Vagina (tissue), 2 donors: ENCODE measurements around the gene TEKT3. TPM values are rescaled to one million over a fixed set of nuclear protein-coding genes. Genes with fewer than 3 reads are reported as not detected.

Source experiments
- DNase-seq, 2 donors: peaks; one replicate each; pipeline ENCODE4 v3.0.0-alpha.2; 2017; ENCODE audit errors: extremely low spot score in 2 of 2
- H3K27ac ChIP-seq: fragments of 200-600 bp; sonication (generic); one replicate; pipeline ENCODE4 v1.5.1; 2019
- H3K27me3 ChIP-seq: fragments of 200-600 bp; sonication (generic); one replicate; pipeline ENCODE4 v1.5.1; 2019
- H3K36me3 ChIP-seq, 2 donors: fragments of 200-600 bp; sonication (generic); one replicate each; pipeline ENCODE4 v1.5.1; 2017 to 2019
- H3K4me1 ChIP-seq: fragments of 200-600 bp; sonication (generic); one replicate; pipeline ENCODE4 v1.5.1; 2019
- H3K4me3 ChIP-seq, 2 donors: fragments of 200-600 bp; sonication (generic); 1 replicate in 1 of 2; 2 replicates in 1 of 2; pipeline ENCODE4 v1.5.1; 2016 to 2019
- H3K9me3 ChIP-seq: fragments of 200-600 bp; sonication (generic); one replicate; pipeline ENCODE4 v1.5.1; 2019
- CTCF ChIP-seq, 3 experiments: fragments of 450-650 bp in 2 of 3; fragments of 200-600 bp in 1 of 3; sonication (generic) in 1 of 3; IDR thresholded peaks; one replicate each; pipeline ENCODE4 v1.5.1; 2017 to 2019; ENCODE audit warnings: antibody characterized with exemption in 3 of 3, mild to moderate bottlenecking in 2 of 3, moderate library complexity in 2 of 3
- POLR2A ChIP-seq, 2 donors: fragments of 450-650 bp; IDR thresholded peaks; one replicate each; pipeline ENCODE4 v1.6.1; 2017; ENCODE audit warnings: antibody characterized with exemption in 2 of 2, mild to moderate bottlenecking in 2 of 2, moderate library complexity in 2 of 2
- POLR2AphosphoS5 ChIP-seq, 2 donors: sonication (generic); formaldehyde crosslinking; IDR thresholded peaks; one replicate each; pipeline ENCODE4 v1.9.0; 2017; ENCODE audit warnings: antibody characterized with exemption in 2 of 2, mild to moderate bottlenecking in 2 of 2, low read depth in 1 of 2; ENCODE audit not compliant: insufficient read depth in 1 of 2
- intact Hi-C: fragments of 100-400 bp; cut with DNase I; formaldehyde crosslinking; loops from one replicate; pipeline ENCODE4 v1.15.1; 2023
- total RNA-seq: library from RNA; depleted of rRNA; stranded (reverse); fragments of >200 nt; gene quantifications from one replicate; pipeline ENCODE4 v1.2.3, GENCODE V29; 2016

Gene TEKT3
- total RNA-seq, 1 donor from 2014 or later = not detected

GRCh38 chr17:15267996-15268395 lies 73.4 kb downstream of the TEKT3 start:
- Histone ChIP-seq H3K4me3 (no peak overlapping the region), H3K4me1 (peaks cover 23% of the 10 kb centered on the region), H3K9me3 (no peaks in the 10 kb centered on the region), H3K27me3 (no peaks in the 10 kb centered on the region), H3K27ac (no peak overlapping the region), H3K36me3 (no peaks in the 10 kb centered on the region)
- DNase-seq = no peak
- intact Hi-C loops = loop anchor here (10.0 kb wide), 1 partner anchor 137 kb away; no protein-coding TSS in a partner anchor
- no peak for TF ChIP-seq POLR2AphosphoS5 (IDR thresholded peaks at IDR 0.05; ENCODE audit: insufficient read depth in 1 of 2, low read depth in 1 of 2)
- no peak for TF ChIP-seq CTCF (IDR thresholded peaks at IDR 0.05)
- no peak for TF ChIP-seq POLR2A (IDR thresholded peaks at IDR 0.05)

GRCh38 chr17:15266325-15267125 lies 74.9 kb downstream of the TEKT3 start:
- intact Hi-C loops = loop anchor here (10.0 kb wide), 1 partner anchor 138 kb away; no protein-coding TSS in a partner anchor
- no peak for TF ChIP-seq CTCF (IDR thresholded peaks at IDR 0.05)
- TF ChIP-seq POLR2A (IDR thresholded peaks at IDR 0.05) = no peak
- no peak for TF ChIP-seq POLR2AphosphoS5 (IDR thresholded peaks at IDR 0.05; ENCODE audit: insufficient read depth in 1 of 2, low read depth in 1 of 2)
- H3K27ac ChIP-seq = no peak overlapping the region
- H3K27me3 ChIP-seq = no peaks in the 10 kb centered on the region
- peaks cover 16% of the 10 kb centered on the region for H3K4me1 ChIP-seq
- H3K9me3 ChIP-seq = no peaks in the 10 kb centered on the region
- H3K36me3 ChIP-seq = no peaks in the 10 kb centered on the region
- no peak overlapping the region for H3K4me3 ChIP-seq
- peak in 1 of 2 donors; percentile 85 for DNase-seq

GRCh38 chr17:15265131-15265530 lies 76.3 kb downstream of the TEKT3 start, which contains the start of gene PMP22:
Gene PMP22 (minus strand): TSS chr17:15265326. CDS start chr17:15260727, 4,599 bp downstream.
- intact Hi-C loops = loop anchor here (10.0 kb wide), 1 partner anchor 140 kb away; no protein-coding TSS in a partner anchor
- Histone ChIP-seq H3K36me3 (no peaks in the 10 kb centered on the region), H3K27ac (peak within 1 kb of the TSS; percentile 90), H3K27me3 (no peaks in the 10 kb centered on the region), H3K4me1 (peaks cover 14% of the 10 kb centered on the region), H3K4me3 (peak within 1 kb of the TSS; percentile 58 to 84), H3K9me3 (no peaks in the 10 kb centered on the region)
- DNase-seq = peak in 1 of 2 donors; percentile 91
- no peak for TF ChIP-seq CTCF (IDR thresholded peaks at IDR 0.05)
- peak in 1 of 2 donors; percentile 69 for TF ChIP-seq POLR2AphosphoS5 (IDR thresholded peaks at IDR 0.05; ENCODE audit: insufficient read depth in 1 of 2, low read depth in 1 of 2)
- peak in 1 of 2 donors; percentile 37 for TF ChIP-seq POLR2A (IDR thresholded peaks at IDR 0.05)

- H3K27me3 ChIP-seq = no peaks in the 10 kb centered on the region
- H3K4me3 ChIP-seq = peak overlapping the region; percentile 58 to 84
- intact Hi-C loops = loop anchor here (5.0 to 10.0 kb wide), 2 partner anchors 140 to 193 kb away; no protein-coding TSS in a partner anchor
- DNase-seq = peak in 1 of 2 donors; percentile 87
- H3K9me3 ChIP-seq = no peaks in the 10 kb centered on the region
- peaks cover 20% of the 10 kb centered on the region for H3K4me1 ChIP-seq
- TF ChIP-seq POLR2AphosphoS5 (IDR thresholded peaks at IDR 0.05; ENCODE audit: insufficient read depth in 1 of 2, low read depth in 1 of 2) = no peak
- no peak for TF ChIP-seq CTCF (IDR thresholded peaks at IDR 0.05)
- no peak for TF ChIP-seq POLR2A (IDR thresholded peaks at IDR 0.05)
- no peaks in the 10 kb centered on the region for H3K36me3 ChIP-seq
- H3K27ac ChIP-seq = peak overlapping the region; percentile 90
Observed at GRCh38 chr17:15264542-15264941, 76.9 kb downstream of the TEKT3 start.
